Thyroid gland (tissue), 4 donors: Measurements from ENCODE around the gene TOLLIP. TPM values are rescaled to one million over a fixed set of nuclear protein-coding genes. Genes with fewer than 3 reads are reported as not detected.

Source experiments
- DNase-seq, 2 donors: peaks; one replicate each; pipeline ENCODE4 v3.0.0-alpha.2; 2019
- H3K27ac ChIP-seq, 3 donors: fragments of 200-600 bp; sonication (generic); 1 replicate in 2 of 3; 2 replicates in 1 of 3; pipeline ENCODE4 v1.5.1; 2016 to 2019; ENCODE audit warnings: mild to moderate bottlenecking in 1 of 3, moderate library complexity in 1 of 3
- H3K27me3 ChIP-seq: fragments of 200-600 bp; sonication (generic); one replicate; pipeline ENCODE4 v1.5.1; 2019
- H3K36me3 ChIP-seq, 2 donors: fragments of 200-600 bp; sonication (generic); one replicate each; pipeline ENCODE4 v1.5.1; 2016 to 2019
- H3K4me1 ChIP-seq, 2 donors: fragments of 200-600 bp; sonication (generic); one replicate each; pipeline ENCODE4 v1.5.1; 2017 to 2019
- H3K4me3 ChIP-seq, 3 donors: fragments of 200-600 bp; sonication (generic); replicated peaks in 1 of 3; 1 replicate in 2 of 3; 2 replicates in 1 of 3; pipeline ENCODE4 v1.5.1; 2016; ENCODE audit warnings: mild to moderate bottlenecking in 1 of 3
- H3K9me3 ChIP-seq: fragments of 200-600 bp; sonication (generic); one replicate; pipeline ENCODE4 v1.5.1; 2017
- POLR2A ChIP-seq, 2 donors: fragments of 450-650 bp; IDR thresholded peaks; one replicate each; pipeline ENCODE4 v1.6.1; 2017; ENCODE audit warnings: antibody characterized with exemption in 2 of 2, mild to moderate bottlenecking in 2 of 2, moderate library complexity in 1 of 2
- WGBS, 2 donors: methylation state at CpG; one replicate each; pipeline ENCODE4 v1.1.5; 2017; 5-methylcytosine and 5-hydroxymethylcytosine counted together
- intact Hi-C: fragments of 100-400 bp; cut with DNase I; formaldehyde crosslinking; loops from one replicate; pipeline ENCODE4 v1.15.1; 2023
- total RNA-seq, 4 donors: library from RNA; depleted of rRNA; stranded (reverse); fragments of >200 nt; gene quantifications; one replicate each; pipeline ENCODE4 v1.2.3, GENCODE V29; 2016
- TF ChIP-seq, protein P1 (sequence below), 6 experiments: fragments of 200-600 bp in 3 of 6; fragments of 450-650 bp in 3 of 6; sonication (generic) in 3 of 6; IDR thresholded peaks; one replicate each; pipeline ENCODE4 v1.5.1; 2016 to 2019; ENCODE audit warnings: antibody characterized with exemption in 6 of 6, mild to moderate bottlenecking in 2 of 6, inconsistent platforms in 1 of 6, moderate library complexity in 1 of 6

Gene TOLLIP
- total RNA-seq, 4 donors from 2014 or later = 37.1 to 74.4 (median 65.7) TPM

DNA sequence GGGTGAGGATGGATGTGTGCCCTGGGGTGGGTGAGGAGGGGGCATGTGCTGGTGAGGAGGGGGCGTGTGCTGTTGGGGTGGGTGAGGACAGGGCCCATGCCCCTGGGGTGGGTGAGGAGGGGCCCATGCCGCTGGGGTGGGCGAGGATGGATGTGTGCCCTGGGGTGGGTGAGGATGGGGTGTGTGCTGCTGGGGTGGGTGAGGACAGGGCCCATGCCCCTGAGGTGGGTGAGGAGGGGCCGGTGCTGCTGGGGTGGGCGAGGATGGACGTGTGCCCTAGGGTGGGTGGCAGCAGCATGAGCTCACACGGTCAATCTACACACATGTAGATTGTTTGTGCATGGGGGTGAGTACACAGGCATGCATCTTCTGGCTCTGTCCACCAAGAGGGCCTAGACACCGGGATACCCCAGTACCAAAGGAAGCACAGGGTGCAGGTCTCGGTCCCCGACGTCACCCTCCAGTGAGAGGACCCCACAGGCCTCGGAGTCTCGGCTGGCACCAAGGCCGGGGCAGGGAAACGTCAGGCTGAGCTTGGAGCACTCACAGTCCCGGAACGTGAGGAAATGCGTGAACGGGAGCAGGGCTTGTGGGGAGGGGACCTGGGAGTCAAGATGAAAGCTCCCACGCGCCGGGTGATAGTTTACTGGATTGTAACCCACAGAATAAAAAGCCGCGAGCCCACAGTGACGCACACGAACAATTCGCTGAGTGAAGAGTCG is 37.4 kb upstream of the TOLLIP start:
- 86 to 94% methylated on average over 25 to 26 of the region's 28 CpGs for WGBS, 2 donors
- no peak for DNase-seq
- no peak overlapping the region for H3K4me3 ChIP-seq
- no peaks in the 10 kb centered on the region for H3K27me3 ChIP-seq
- H3K27ac ChIP-seq = no peak overlapping the region
- H3K36me3 ChIP-seq = no peaks in the 10 kb centered on the region
- no peaks in the 10 kb centered on the region for H3K4me1 ChIP-seq
- intact Hi-C loops = no loop called here
- TF ChIP-seq, protein P1, sequence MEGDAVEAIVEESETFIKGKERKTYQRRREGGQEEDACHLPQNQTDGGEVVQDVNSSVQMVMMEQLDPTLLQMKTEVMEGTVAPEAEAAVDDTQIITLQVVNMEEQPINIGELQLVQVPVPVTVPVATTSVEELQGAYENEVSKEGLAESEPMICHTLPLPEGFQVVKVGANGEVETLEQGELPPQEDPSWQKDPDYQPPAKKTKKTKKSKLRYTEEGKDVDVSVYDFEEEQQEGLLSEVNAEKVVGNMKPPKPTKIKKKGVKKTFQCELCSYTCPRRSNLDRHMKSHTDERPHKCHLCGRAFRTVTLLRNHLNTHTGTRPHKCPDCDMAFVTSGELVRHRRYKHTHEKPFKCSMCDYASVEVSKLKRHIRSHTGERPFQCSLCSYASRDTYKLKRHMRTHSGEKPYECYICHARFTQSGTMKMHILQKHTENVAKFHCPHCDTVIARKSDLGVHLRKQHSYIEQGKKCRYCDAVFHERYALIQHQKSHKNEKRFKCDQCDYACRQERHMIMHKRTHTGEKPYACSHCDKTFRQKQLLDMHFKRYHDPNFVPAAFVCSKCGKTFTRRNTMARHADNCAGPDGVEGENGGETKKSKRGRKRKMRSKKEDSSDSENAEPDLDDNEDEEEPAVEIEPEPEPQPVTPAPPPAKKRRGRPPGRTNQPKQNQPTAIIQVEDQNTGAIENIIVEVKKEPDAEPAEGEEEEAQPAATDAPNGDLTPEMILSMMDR (IDR thresholded peaks at IDR 0.05) = no peak
- TF ChIP-seq POLR2A (IDR thresholded peaks at IDR 0.05) = no peak
- no peaks in the 10 kb centered on the region for H3K9me3 ChIP-seq

DNA sequence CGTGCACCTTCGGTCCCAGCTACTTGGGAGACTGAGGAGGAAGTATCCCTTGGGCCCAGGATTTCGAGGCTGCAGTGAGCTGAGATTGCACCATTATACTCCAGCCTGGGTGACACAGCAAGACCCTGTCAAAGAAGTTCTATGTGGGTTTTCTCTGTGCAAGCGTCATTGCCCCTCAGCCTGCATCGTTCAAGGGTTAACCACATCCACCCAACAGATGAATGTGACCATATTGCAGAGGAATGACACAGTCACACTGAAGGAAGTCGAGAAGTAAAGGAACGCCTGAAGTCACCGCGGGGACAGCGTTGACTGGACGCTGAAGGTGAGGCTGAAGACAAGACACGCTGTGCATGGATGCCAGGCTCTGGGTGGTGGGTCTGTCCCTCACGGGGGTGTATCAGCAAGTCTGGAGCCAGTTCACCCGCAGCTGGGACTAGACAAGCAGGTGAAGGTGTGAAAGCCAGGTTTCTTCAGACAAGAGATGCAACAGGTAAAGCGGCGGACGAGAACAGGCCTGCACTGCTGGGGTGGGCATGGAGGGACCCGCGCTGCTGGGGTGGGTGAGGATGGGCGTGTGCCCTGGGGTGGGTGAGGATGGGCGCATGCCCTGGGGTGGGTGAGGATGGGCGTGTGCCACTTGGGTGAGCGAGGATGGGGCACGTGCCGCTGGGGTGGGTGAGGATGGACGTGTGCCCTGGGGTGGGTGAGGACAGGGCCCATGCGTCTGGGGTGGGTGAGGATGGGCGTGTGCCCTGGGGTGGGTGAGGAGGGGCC is 36.5 kb upstream of the TOLLIP start:
- H3K27ac ChIP-seq = no peak overlapping the region
- WGBS, 2 donors = 86 to 87% methylated on average over 22 to 28 of the region's 28 CpGs
- H3K4me1 ChIP-seq = no peaks in the 10 kb centered on the region
- DNase-seq = no peak
- H3K9me3 ChIP-seq = no peaks in the 10 kb centered on the region
- H3K4me3 ChIP-seq = no peak overlapping the region
- TF ChIP-seq POLR2A (IDR thresholded peaks at IDR 0.05) = no peak
- TF ChIP-seq, protein P1 (IDR thresholded peaks at IDR 0.05) = no peak
- H3K36me3 ChIP-seq = no peaks in the 10 kb centered on the region
- H3K27me3 ChIP-seq = no peaks in the 10 kb centered on the region
- intact Hi-C loops = no loop called here

DNA sequence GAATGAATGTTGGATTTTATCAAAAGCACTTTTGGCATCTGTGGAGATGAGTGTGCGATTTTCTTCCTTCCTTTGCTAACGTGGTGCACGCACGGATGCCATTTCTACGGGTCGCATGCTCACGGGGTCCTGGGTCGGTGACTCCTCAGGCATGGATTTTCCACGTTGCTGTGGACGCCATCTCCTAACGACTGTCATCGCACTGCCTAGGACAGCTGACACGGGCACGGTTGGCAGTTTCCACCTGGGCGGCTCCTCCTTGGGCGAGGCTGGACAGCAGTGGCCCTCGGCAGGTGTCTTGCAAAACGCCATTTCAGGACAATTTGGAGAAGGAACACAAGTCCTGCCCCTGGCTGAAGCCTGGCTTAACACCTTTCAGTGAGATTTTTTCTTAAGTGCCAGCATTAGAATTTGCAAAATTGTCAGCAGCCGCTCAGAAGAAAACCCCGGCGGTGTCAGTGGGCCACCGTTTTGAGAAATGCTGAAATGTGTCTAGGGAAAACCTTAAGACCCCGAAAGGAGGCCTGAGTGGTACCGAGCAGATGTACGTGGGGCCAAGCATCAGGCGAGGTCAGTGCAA is 34.7 kb upstream of the TOLLIP start:
- no peaks in the 10 kb centered on the region for H3K27me3 ChIP-seq
- no peak overlapping the region for H3K27ac ChIP-seq
- DNase-seq = no peak
- no peaks in the 10 kb centered on the region for H3K36me3 ChIP-seq
- H3K4me3 ChIP-seq = no peak overlapping the region
- H3K4me1 ChIP-seq = no peaks in the 10 kb centered on the region
- 73 to 74% methylated on average over 25 to 26 of the region's 26 CpGs for WGBS, 2 donors
- intact Hi-C loops = no loop called here
- no peaks in the 10 kb centered on the region for H3K9me3 ChIP-seq
- TF ChIP-seq POLR2A (IDR thresholded peaks at IDR 0.05) = no peak
- TF ChIP-seq, protein P1 (IDR thresholded peaks at IDR 0.05) = no peak

DNA sequence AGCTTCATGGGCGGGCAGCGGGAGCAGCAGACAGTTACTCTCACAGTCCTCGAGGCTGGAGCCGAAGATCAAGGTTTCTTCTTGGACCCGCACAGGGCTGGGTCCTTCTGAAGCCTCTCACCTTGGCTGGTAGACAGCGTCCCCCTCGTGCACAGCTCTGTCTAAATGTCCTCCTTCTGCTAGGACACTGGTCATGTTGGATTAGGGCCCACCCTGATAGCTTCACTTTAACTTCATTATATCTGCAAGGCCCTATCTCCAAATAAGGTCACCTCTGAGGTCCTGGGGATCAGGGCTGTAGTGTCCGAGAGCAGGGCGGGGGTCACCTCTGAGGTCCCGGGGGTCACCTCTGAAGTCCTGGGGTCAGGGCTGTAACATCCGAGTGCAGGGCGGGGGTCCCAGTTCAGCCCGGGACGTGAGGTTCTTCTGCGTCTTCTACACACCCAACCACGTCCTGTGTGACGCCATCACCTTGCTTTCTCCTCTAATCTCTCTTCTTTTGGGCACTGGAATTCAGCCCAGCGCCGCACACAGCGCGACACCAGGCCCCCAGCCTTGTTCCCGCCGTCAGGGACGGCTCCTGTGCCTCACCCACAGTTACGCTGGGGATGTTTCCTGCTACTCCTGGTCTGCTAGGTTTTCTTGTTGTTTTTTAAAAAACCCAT is 34.1 kb upstream of the TOLLIP start:
- Histone ChIP-seq H3K4me1 (no peaks in the 10 kb centered on the region), H3K36me3 (no peaks in the 10 kb centered on the region), H3K27ac (no peak overlapping the region), H3K9me3 (no peaks in the 10 kb centered on the region), H3K27me3 (no peaks in the 10 kb centered on the region), H3K4me3 (no peak overlapping the region)
- WGBS, 2 donors = 84% methylated on average over 23 of the region's 25 CpGs
- DNase-seq = no peak
- TF ChIP-seq, protein P1 (IDR thresholded peaks at IDR 0.05) = no peak
- no peak for TF ChIP-seq POLR2A (IDR thresholded peaks at IDR 0.05)
- intact Hi-C loops = no loop called here
